H9 (cell line): ENCODE results near the gene HSPG2. TPM values are rescaled to one million over a fixed set of nuclear protein-coding genes. Genes with fewer than 3 reads are reported as not detected.
"Not testable (repeated sequence)": the region's sequence is repeated elsewhere in the genome, so short reads cannot be mapped to it uniquely, and the experiment has no call there.

Source experiments
- DNase-seq: peaks from one replicate; pipeline ENCODE4 v3.0.0-alpha.2; 2017
- H2AFZ ChIP-seq: one replicate; pipeline ENCODE4 v1.6.1; 2013; ENCODE audit warnings: mild to moderate bottlenecking, low read length, control low read depth, moderate library complexity
- H2AK5ac ChIP-seq: 2 replicates; pipeline ENCODE4 v1.6.1; 2013; ENCODE audit warnings: low read length, control low read depth, mixed read lengths; ENCODE audit not compliant: insufficient read length
- H2BK120ac ChIP-seq: one replicate; pipeline ENCODE4 v1.6.1; 2013; ENCODE audit warnings: low read depth, mild to moderate bottlenecking, low read length, control low read depth, inconsistent platforms; ENCODE audit not compliant: poor library complexity, severe bottlenecking
- H2BK12ac ChIP-seq: 2 replicates; pipeline ENCODE4 v1.6.1; 2013; ENCODE audit warnings: low read length, control low read depth, mixed read lengths, low read depth; ENCODE audit not compliant: insufficient read length
- H2BK15ac ChIP-seq: 2 replicates; pipeline ENCODE4 v1.6.1; 2013; ENCODE audit warnings: low read depth, low read length, control low read depth
- H2BK20ac ChIP-seq: one replicate; pipeline ENCODE4 v1.6.1; 2013; ENCODE audit warnings: low read depth, mild to moderate bottlenecking, low read length, control low read depth, inconsistent platforms; ENCODE audit not compliant: poor library complexity, severe bottlenecking
- H2BK5ac ChIP-seq: 2 replicates; pipeline ENCODE4 v1.6.1; 2013; ENCODE audit warnings: low read length, control low read depth, mixed read lengths; ENCODE audit not compliant: insufficient read length
- H3K14ac ChIP-seq: 2 replicates; pipeline ENCODE4 v1.6.1; 2013; ENCODE audit warnings: low read length, control low read depth; ENCODE audit not compliant: insufficient read depth
- H3K18ac ChIP-seq: 2 replicates; pipeline ENCODE4 v1.6.1; 2013; ENCODE audit warnings: low read depth, mild to moderate bottlenecking, mixed read lengths, low read length, control low read depth; ENCODE audit not compliant: insufficient read length
- H3K23ac ChIP-seq: 2 replicates; pipeline ENCODE4 v1.6.1; 2013; ENCODE audit warnings: low read length, control low read depth, mixed read lengths, low read depth; ENCODE audit not compliant: insufficient read length
- H3K23me2 ChIP-seq: 2 replicates; pipeline ENCODE4 v1.6.1; 2013; ENCODE audit warnings: low read depth, mild to moderate bottlenecking, mixed read lengths, low read length, control low read depth; ENCODE audit not compliant: insufficient read length, poor library complexity, severe bottlenecking
- H3K27ac ChIP-seq: 2 replicates; pipeline ENCODE4 v1.5.1; 2013; ENCODE audit warnings: low read length, control low read depth, mixed read lengths, low read depth; ENCODE audit not compliant: insufficient read length
- H3K27me3 ChIP-seq: 2 replicates; pipeline ENCODE4 v1.6.1; 2013; ENCODE audit warnings: low read length, control low read depth, inconsistent platforms; ENCODE audit not compliant: insufficient read depth
- H3K4ac ChIP-seq: 2 replicates; pipeline ENCODE4 v1.6.1; 2013; ENCODE audit warnings: low read depth, mild to moderate bottlenecking, control low read depth, inconsistent platforms, low read length, moderate library complexity
- H3K4me1 ChIP-seq: 2 replicates; pipeline ENCODE4 v1.6.1; 2013; ENCODE audit warnings: low read length, control low read depth, inconsistent platforms; ENCODE audit not compliant: insufficient read depth
- H3K4me2 ChIP-seq: 2 replicates; pipeline ENCODE4 v1.6.1; 2013; ENCODE audit warnings: low read length, control low read depth, mixed read lengths; ENCODE audit not compliant: insufficient read length, insufficient read depth
- H3K56ac ChIP-seq: 2 replicates; pipeline ENCODE4 v1.6.1; 2013; ENCODE audit warnings: low read depth, mild to moderate bottlenecking, mixed read lengths, low read length, control low read depth; ENCODE audit not compliant: insufficient read length
- H3K79me1 ChIP-seq: 2 replicates; pipeline ENCODE4 v1.6.1; 2013; ENCODE audit warnings: low read depth, mild to moderate bottlenecking, moderate library complexity, low read length, control low read depth, inconsistent platforms; ENCODE audit not compliant: insufficient read depth, poor library complexity, severe bottlenecking
- H3K79me2 ChIP-seq: 2 replicates; pipeline ENCODE4 v1.6.1; 2013; ENCODE audit warnings: low read length, control low read depth, inconsistent platforms; ENCODE audit not compliant: insufficient read depth
- H3K9ac ChIP-seq: 2 replicates; pipeline ENCODE4 v1.6.1; 2013; ENCODE audit warnings: low read length, control low read depth, mixed read lengths; ENCODE audit not compliant: insufficient read length; ENCODE audit errors: extremely low read depth
- H3K9me3 ChIP-seq: one replicate; pipeline ENCODE4 v1.6.1; 2013; ENCODE audit warnings: low read depth, low read length, inconsistent platforms; ENCODE audit not compliant: control insufficient read depth
- H3T11ph ChIP-seq: one replicate; pipeline ENCODE4 v1.6.1; 2013; ENCODE audit warnings: mild to moderate bottlenecking, low read length, control low read depth, inconsistent platforms
- H4K20me1 ChIP-seq: one replicate; pipeline ENCODE4 v1.6.1; 2013; ENCODE audit not compliant: control insufficient read depth, insufficient read length, insufficient read depth
- H4K5ac ChIP-seq: 2 replicates; pipeline ENCODE4 v1.6.1; 2013; ENCODE audit warnings: low read depth, mild to moderate bottlenecking, mixed read lengths, low read length, control low read depth; ENCODE audit not compliant: insufficient read length
- H4K8ac ChIP-seq: replicated peaks from 2 replicates; pipeline ENCODE4 v1.6.1; 2013; ENCODE audit warnings: low read length, control low read depth, mixed read lengths, low read depth; ENCODE audit not compliant: insufficient read length
- H4K91ac ChIP-seq: 2 replicates; pipeline ENCODE4 v1.6.1; 2013; ENCODE audit warnings: low read depth, mild to moderate bottlenecking, moderate library complexity, mixed read lengths, low read length, control low read depth; ENCODE audit not compliant: insufficient read length
- H3K27ac Mint-ChIP-seq, 3 experiments: 2 replicates in 2 of 3; 3 replicates in 1 of 3; pipeline ENCODE4 v1.8.0; 2020 to 2021; ENCODE audit warnings: mixed read lengths in 3 of 3, mild to moderate bottlenecking in 1 of 3, moderate library complexity in 1 of 3
- H3K27me3 Mint-ChIP-seq: 2 replicates; pipeline ENCODE4 v1.8.0; 2021; ENCODE audit warnings: low read depth, mild to moderate bottlenecking, moderate library complexity, mixed read lengths
- H3K36me3 Mint-ChIP-seq, 3 experiments: 2 replicates in 2 of 3; 3 replicates in 1 of 3; pipeline ENCODE4 v1.8.0; 2020 to 2021; ENCODE audit warnings: low read depth in 3 of 3, mixed read lengths in 3 of 3; ENCODE audit not compliant: insufficient read depth in 1 of 3
- H3K4me1 Mint-ChIP-seq, 2 experiments: 2 replicates each; pipeline ENCODE4 v1.8.0; 2020; ENCODE audit warnings: mixed read lengths in 2 of 2
- H3K4me3 Mint-ChIP-seq, 2 experiments: 2 replicates in 1 of 2; 3 replicates in 1 of 2; pipeline ENCODE4 v1.8.0; 2020 to 2021; ENCODE audit warnings: mild to moderate bottlenecking in 2 of 2, mixed read lengths in 2 of 2, moderate library complexity in 1 of 2
- H3K9me3 Mint-ChIP-seq, 2 experiments: 2 replicates in 1 of 2; 3 replicates in 1 of 2; pipeline ENCODE4 v1.8.0; 2020; ENCODE audit warnings: mild to moderate bottlenecking in 2 of 2, mixed read lengths in 2 of 2, moderate library complexity in 1 of 2
- WGBS: extraction: QIAGEN DNeasy Blood & Tissue Kit; methylation state at CpG from one replicate; pipeline ENCODE4 v1.1.7; 2013; ENCODE audit warnings: missing lambda C conversion rate, low lambda C conversion rate, mixed read lengths; ENCODE audit not compliant: insufficient read length; ENCODE audit errors: extremely low coverage; 5-methylcytosine and 5-hydroxymethylcytosine counted together
- total RNA-seq: library from RNA; stranded (reverse); gene quantifications from 2 replicates; pipeline ENCODE4 v1.2.1, GENCODE V29; 2021

Gene HSPG2
- total RNA-seq, 1 experiment from 2014 or later: 90.0 TPM

- H4K5ac ChIP-seq, H3K4me2 ChIP-seq, H3K23ac ChIP-seq, H3K79me1 ChIP-seq, H2BK120ac ChIP-seq, H3K79me2 ChIP-seq, H2AK5ac ChIP-seq, H3K14ac ChIP-seq, H2BK20ac ChIP-seq, H3T11ph ChIP-seq, H3K4me1 ChIP-seq, H4K20me1 ChIP-seq, H2AFZ ChIP-seq, H2BK15ac ChIP-seq, H3K27me3 Mint-ChIP-seq, DNase-seq, H3K56ac ChIP-seq, H3K23me2 ChIP-seq, H3K27ac Mint-ChIP-seq, H4K8ac ChIP-seq, H3K18ac ChIP-seq, H3K4ac ChIP-seq, H2BK5ac ChIP-seq, H2BK12ac ChIP-seq, H4K91ac ChIP-seq, H3K9me3 Mint-ChIP-seq, H3K9me3 ChIP-seq, H3K27me3 ChIP-seq, H3K4me3 Mint-ChIP-seq, H3K36me3 Mint-ChIP-seq, H3K27ac ChIP-seq, H3K9ac ChIP-seq: not testable (repeated sequence)
- peaks cover 9 to 12% of the 10 kb centered on the region in 2 experiments for H3K4me1 Mint-ChIP-seq
- WGBS: no CpG with 5 or more reads among the region's 5 CpGs
These were observed 32.0 kb upstream of the HSPG2 start for GRCh38 chr1:21969066-21969465.

- H3K9me3 ChIP-seq, H3K56ac ChIP-seq, H4K5ac ChIP-seq, H3K14ac ChIP-seq, H3K4ac ChIP-seq, H3K79me2 ChIP-seq, H2BK15ac ChIP-seq, H3K79me1 ChIP-seq, H3K27ac Mint-ChIP-seq, H3K27ac ChIP-seq, DNase-seq, H2BK20ac ChIP-seq, H2AK5ac ChIP-seq, H3K36me3 Mint-ChIP-seq, H3K9ac ChIP-seq, H3K18ac ChIP-seq, H3K4me1 ChIP-seq, H2AFZ ChIP-seq, H3K4me2 ChIP-seq, H3K27me3 Mint-ChIP-seq, H4K20me1 ChIP-seq, H3K27me3 ChIP-seq, H4K91ac ChIP-seq, H3K9me3 Mint-ChIP-seq, H2BK5ac ChIP-seq, H3T11ph ChIP-seq, H3K23me2 ChIP-seq, H2BK120ac ChIP-seq, H3K4me3 Mint-ChIP-seq, H3K23ac ChIP-seq, H2BK12ac ChIP-seq, H4K8ac ChIP-seq: not testable (repeated sequence)
- no CpG with 5 or more reads among the region's 6 CpGs for WGBS
- H3K4me1 Mint-ChIP-seq: peaks cover 7 to 12% of the 10 kb centered on the region in 2 experiments
These were observed 30.1 kb upstream of the HSPG2 start for GRCh38 chr1:21967216-21967615.
